Measurements from ENCODE around the gene PTPRCAP. TPM values are rescaled to one million over a fixed set of nuclear protein-coding genes. Genes with fewer than 3 reads are reported as not detected.
"Not testable (repeated sequence)": the region's sequence is repeated elsewhere in the genome, so short reads cannot be mapped to it uniquely, and the experiment has no call there.

Gene PTPRCAP
- total RNA-seq, 1 donor from 2014 or later = 4.2 TPM

DNA sequence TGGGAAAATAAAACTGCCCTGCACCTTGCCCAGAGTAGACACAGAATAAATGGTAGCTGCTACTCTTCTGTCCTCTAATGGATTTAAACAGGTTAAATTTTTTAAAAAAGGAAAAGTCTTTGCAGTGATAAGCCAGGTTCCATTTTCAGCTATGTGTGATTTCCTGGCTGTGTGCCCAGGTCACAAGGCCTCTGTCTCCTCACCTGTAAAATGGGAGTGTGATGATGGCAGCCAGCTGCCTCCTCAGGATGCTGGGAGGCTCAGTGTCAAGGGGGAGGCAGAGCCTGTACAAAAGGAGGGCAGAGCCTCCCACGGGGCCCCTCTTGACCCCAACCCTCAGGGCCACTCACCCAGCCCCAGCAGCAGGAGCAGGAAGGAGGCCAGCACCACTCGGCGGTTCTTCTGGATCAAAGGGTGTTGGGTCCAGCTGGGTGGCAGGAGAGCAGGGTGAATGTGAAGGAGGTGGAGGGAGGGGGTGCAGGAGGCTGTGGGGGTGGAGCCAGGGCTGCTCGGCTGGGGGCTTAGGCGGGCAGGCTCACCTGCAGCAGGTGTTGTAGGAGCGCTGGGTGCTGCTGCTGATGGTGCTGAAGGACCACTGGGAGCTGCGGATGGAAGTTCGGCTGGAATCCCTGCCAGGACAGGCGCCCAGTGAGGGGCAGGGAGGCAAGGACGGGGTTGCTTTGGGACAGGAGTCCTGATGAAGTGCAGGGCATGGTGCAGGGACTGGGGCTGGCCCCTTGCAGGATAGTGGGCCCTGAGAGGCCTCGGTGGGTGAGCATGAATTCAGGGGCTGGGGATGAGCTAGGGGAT, 29.7 kb upstream of the PTPRCAP start:
- DNase-seq (ENCODE audit: low spot score) (no peak), ATAC-seq (no peak)
- intact Hi-C loops (cut with DNase I) = no loop called here

- intact Hi-C loops (cut with DNase I) = no loop called here
- DNase-seq (ENCODE audit: low spot score) = no peak
- ATAC-seq = no peak
Observed at GRCh38 chr11:67466367-67466766, 28.9 kb upstream of the PTPRCAP start.

DNA sequence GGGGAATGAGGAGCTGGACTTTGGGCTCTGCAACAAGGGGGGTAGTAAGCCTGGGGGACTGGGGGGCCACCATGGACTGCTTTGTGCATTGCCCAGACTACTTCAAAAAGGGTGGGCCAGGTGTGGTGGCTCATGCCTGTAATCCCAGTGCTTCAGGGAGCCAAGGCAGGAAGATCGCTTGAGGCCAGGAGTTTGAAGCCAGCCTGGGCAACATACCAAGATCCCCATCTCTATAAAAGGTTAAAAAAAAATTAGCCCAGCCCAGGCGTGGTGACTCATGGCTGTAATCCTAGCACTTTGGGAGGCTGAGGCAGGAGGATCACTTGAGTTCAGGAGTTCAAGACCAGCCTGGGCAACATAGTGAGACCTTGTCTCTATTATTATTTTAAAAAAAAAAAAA, 28.0 kb upstream of the PTPRCAP start:
- ATAC-seq; DNase-seq (ENCODE audit: low spot score); intact Hi-C loops (cut with DNase I): not testable (repeated sequence)

DNA sequence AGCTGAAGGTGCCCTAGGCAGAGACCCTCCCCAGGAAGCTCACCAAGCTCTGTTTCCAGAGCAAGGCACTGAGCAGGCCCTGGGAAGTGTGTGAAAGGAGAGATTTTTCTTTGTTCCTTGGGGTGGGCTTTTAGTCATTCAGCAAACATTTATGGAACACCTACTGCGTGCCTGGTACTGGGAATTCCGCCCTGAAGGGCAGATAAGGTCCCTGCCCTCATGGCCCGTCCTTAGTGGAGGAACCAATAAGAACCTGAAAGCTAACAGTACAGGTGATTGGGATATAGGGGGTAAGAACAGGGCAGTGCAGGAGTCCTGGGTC, 27.7 kb upstream of the PTPRCAP start:
- intact Hi-C loops (cut with DNase I) = no loop called here
- DNase-seq (ENCODE audit: low spot score) (no peak), ATAC-seq (no peak)

DNA sequence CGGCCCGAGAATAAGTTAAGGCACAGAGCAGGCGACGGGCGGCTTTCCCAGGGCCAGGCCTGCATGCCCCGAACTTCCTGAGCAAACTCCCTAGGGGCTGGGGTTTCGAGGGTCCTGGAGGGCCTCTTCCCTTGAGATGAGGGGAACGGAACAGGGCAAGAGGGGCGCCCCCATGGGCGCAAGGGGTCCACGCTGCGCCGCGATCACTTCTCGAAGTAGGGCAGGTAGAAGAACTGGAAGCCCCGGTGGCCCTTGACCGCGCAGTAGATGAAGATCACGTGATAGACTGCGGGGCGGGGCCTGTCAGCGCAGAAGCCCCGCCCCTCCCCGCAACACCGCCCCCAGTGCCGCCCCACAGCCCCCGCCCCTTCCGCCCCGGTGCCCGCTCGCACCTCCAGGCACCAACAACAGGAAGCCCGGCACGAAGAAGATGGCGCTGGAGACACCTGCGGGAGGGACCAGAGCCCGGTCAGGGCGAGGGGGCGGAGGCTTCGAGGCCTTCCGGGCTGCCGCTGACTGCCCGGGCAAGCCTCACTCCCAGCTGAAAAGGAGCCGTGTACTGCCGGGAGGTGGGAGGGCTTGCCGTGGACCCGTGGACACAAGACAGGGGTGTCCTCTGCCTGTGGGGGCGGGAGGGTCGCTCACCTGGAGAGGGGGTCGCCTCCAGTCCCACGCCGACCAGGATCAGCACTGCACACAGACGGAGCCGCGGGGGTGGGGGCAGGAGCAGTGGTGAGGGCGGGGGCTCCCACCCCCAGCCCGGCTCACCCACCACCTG, 27.1 kb upstream of the PTPRCAP start:
- intact Hi-C loops (cut with DNase I) = no loop called here
- peak; percentile 93 for DNase-seq (ENCODE audit: low spot score)

GRCh38 chr11:67463680-67464410, 26.4 kb upstream of the PTPRCAP start:
- peak; percentile 73 for ATAC-seq
- intact Hi-C loops (cut with DNase I) = no loop called here
- DNase-seq (ENCODE audit: low spot score) = peak; percentile 84

More for the DNA sequence above, 27.1 kb upstream of the PTPRCAP start:
- ATAC-seq = peak; percentile 85

DNA sequence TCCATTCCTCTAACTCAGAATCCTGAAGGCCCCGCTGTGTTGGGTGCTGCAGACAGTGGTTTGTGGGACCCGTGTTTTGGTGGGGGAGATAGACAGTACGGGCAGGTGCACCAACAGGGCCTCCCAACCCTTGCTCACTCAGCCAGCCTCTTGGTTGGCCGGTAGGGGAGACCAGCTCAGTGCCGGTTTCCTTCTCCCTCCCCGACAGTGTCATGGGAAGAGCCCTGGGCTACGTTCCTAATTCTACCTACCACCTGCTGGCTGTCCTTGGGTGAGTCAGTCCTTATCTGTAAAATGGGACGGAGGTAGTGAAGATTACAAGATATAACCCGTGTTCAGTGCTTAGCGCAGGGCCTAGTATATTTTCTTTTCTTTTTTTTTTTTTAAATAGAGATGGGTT, 25.7 kb upstream of the PTPRCAP start:
- intact Hi-C loops (cut with DNase I) = no loop called here
- DNase-seq (ENCODE audit: low spot score) = no peak

DNA sequence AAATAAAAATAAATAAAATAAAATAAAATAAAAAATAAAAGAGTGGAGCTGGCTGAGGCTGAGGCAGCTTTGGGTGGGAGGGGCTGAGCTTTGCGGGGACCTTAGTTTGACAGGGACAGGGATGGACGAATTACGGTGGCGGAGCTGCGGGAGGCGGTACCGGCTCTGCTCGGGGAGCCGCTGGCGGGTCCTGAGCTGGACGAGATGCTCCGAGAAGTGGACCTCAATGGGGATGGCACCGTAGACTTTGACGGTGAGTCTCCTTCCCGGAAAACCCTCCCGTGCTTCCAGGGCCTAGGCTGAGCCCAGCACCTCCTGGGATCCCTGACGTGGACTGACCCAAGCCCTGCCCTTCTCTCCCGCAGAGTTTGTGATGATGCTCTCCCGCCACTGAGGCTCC, 20.8 kb upstream of the PTPRCAP start:
- no peak for ATAC-seq
- DNase-seq (ENCODE audit: low spot score) = no peak
- intact Hi-C loops (cut with DNase I) = no loop called here

More for the DNA sequence above, 25.7 kb upstream of the PTPRCAP start:
- no peak for ATAC-seq

DNA sequence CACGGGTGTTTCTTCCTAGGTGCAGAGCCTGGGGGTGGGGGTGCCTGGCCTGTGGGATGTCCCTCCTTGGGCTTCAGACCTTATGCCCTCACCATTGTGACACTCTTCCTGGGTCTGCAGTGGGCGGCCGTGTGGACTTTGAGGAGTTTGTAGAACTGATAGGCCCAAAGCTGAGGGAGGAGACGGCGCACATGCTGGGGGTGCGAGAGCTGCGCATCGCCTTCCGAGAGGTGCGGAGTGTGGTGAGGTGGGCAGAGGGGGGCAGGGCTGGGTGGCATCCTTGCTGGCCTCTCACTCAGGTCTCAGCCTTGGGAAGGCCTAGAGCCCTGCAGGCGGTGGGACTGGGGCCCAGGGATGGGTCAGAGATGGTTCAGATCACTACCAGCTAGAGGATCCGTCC, 20.0 kb upstream of the PTPRCAP start:
- DNase-seq (ENCODE audit: low spot score) (no peak), ATAC-seq (no peak)
- intact Hi-C loops (cut with DNase I) = no loop called here

DNA sequence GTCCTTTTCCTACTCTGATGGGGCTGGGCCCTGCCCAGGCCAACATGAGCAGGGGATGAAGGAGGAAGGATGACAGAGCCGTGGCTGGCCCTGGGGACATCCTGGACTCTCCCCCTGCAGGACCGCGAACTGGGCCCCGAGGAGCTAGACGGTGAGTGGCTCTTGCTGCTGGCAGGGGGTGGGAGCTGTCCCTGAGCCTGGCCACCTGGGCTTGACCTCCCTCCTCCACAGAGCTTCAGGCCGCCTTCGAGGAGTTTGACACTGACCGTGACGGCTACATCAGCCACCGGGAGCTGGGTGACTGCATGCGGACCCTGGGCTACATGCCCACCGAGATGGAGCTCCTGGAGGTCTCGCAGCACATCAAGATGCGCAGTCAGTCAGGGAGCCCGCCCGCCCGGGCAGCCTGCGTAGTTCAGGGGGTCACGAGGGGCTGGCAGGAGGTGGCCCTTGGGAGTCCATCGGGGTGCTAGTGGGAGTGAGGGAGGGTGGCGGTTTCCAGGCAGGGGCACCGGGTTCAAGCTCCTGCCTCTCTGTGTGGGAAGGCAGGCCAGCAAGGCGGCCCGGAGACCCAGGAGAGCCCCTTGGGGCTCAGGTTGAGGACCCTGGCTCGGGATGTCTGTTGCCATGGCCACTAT, 18.7 kb upstream of the PTPRCAP start:
- intact Hi-C loops (cut with DNase I) = no loop called here
- DNase-seq (ENCODE audit: low spot score) = no peak
- no peak for ATAC-seq

- ATAC-seq (no peak), DNase-seq (ENCODE audit: low spot score) (no peak)
- intact Hi-C loops (cut with DNase I) = no loop called here
Observed at GRCh38 chr11:67455054-67455453, 17.6 kb upstream of the PTPRCAP start, which contains the start of gene CABP4. TSS of gene CABP4 (plus strand) at chr11:67455354. CDS start at chr11:67455424, 70 bp downstream.

- intact Hi-C loops (cut with DNase I) = no loop called here
- no peak for ATAC-seq
- DNase-seq (ENCODE audit: low spot score) = no peak
Observed at GRCh38 chr11:67453816-67454732, 16.6 kb upstream of the PTPRCAP start.

- intact Hi-C loops (cut with DNase I) = no loop called here
- DNase-seq (ENCODE audit: low spot score) (no peak), ATAC-seq (peak; percentile 24)
Observed at GRCh38 chr11:67452141-67452952, 14.9 kb upstream of the PTPRCAP start, which contains the start of gene GPR152. TSS of gene GPR152 (minus strand) at chr11:67452729. CDS start at chr11:67452724, 5 bp downstream.

DNA sequence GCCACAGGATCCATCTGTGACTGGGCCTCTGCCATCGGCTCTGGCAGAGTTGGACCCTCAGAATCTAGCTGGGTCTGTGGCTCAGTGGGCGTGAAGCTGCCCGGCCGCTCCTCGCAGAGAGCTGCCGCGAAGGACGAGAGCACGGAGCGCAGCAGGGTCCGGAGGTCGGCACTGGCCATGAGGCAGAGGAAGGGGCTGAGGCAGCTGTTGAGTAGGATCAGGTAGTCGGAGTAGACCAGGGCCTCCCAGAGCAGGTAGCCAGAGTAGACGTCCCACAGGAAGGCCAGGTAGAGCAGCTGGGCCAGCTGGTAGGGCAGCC, 14.1 kb upstream of the PTPRCAP start:
- DNase-seq (ENCODE audit: low spot score) = no peak
- intact Hi-C loops (cut with DNase I) = no loop called here
- ATAC-seq = no peak

GRCh38 chr11:67450796-67451657, 13.5 kb upstream of the PTPRCAP start:
- ATAC-seq (no peak), DNase-seq (ENCODE audit: low spot score) (no peak)
- intact Hi-C loops (cut with DNase I) = no loop called here

- DNase-seq (ENCODE audit: low spot score) (no peak), ATAC-seq (peak; percentile 51)
- intact Hi-C loops (cut with DNase I) = no loop called here
Observed at GRCh38 chr11:67449116-67449844, 11.8 kb upstream of the PTPRCAP start.
